ENCODE results near the gene GDI2.
"Not testable (repeated sequence)": the region's sequence is repeated elsewhere in the genome, so short reads cannot be mapped to it uniquely, and the experiment has no call there.

GDI2 gene

DNA sequence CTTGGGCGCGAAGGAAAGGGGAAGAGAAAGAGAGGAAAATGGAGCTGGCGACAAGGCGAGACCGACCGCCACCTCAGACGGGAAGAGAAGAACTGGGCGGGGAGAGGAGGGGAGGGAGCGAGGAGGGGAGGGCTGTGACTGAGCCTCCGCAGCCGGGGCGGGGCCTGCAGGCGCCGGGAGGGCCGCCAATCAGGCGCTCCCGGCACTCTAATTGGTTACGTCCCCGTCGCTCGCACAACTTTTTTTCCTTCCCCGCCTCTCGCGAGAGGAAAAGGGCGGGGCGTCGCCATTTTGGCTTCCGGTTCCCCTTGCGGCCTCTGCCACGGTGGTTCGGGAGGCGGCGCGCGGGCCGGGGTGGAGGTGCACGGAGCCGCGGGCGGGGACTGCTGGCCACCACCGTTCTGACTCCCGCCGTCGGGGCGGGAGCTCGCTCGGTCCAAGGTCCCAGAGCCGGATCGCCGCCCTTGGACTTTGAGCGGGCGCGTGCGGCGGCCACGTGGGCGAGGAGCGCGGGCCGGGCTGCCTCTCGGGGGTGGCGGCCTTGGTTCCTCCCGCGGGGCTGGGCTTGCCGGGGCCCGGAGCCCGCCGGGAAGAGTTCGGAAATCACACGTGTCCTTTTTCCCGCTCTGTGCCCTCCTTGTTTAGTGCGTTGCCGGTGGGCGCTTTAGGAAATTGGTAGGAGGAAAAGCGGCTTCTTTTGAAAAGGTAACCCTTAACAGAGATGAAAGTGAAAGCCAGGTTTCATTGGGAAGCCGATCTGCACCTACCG lies at the start of gene GDI2:
GDI2 (minus strand) TSS at position 94 of the 769 bp plus-strand sequence. CDS start 176 bp downstream, outside the sequence.
- DNase-seq: peak; percentile 72

DNA sequence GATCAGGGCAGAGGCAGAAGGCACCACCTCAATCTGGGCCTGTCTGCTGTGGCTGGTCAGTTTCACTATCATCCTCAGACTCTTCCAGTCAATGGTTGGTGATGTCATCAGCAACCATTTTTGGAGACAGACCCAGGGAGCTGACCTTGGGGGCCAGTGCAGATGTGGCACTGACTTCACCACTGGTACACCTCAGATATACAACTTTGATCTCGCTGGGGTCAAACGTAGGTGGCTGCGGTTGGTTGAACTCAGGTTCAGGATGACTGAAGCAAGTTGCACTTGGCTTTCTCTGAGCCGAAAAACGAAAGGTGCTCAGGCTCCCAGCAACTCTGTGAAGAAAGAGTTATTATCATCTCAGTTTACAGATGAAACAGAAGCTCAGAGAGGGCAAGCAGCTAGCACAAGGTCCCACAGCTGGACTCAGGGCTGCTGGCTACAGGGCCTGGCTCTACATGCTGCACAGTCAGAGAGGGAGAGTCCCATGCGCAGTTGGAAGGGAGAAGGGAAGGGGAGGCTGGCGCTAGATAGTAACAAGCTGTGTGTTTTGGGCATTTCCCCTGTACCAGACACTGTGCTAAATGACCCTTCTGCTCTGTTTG lies 49.2 kb upstream of the GDI2 start:
- DNase-seq: no peak

GRCh38 chr10:5860066-5860465 lies 46.8 kb upstream of the GDI2 start:
- no peak for DNase-seq

- DNase-seq: no peak
Measured at GRCh38 chr10:5858811-5859210, 45.6 kb upstream of the GDI2 start.

- DNase-seq: no peak
Measured at GRCh38 chr10:5856701-5857004, 43.4 kb upstream of the GDI2 start.

- DNase-seq: no peak
Measured at GRCh38 chr10:5855979-5856700, 42.9 kb upstream of the GDI2 start.

- DNase-seq: no peak
Measured at GRCh38 chr10:5854131-5854475, 40.9 kb upstream of the GDI2 start.

DNA sequence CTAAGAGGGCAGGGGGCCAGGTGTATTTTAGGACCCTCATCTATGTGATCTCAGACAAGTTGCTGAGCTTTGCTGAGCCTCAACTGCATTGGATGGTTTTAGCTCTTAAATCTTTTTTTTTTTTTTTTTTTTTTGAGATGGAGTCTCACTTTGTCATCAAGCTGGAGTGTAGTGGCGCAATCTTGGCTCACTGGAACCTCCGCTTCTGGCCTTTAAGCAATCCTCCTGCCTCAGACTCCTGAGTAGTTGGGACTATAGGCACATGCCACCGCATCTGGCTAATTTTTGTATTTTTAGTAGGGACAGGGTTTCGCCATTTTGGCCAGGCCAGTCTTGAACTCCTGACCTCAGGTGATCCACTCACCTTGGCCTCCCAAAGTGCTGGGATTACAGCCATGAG lies 33.4 kb upstream of the GDI2 start:
- DNase-seq: not testable (repeated sequence)

DNA sequence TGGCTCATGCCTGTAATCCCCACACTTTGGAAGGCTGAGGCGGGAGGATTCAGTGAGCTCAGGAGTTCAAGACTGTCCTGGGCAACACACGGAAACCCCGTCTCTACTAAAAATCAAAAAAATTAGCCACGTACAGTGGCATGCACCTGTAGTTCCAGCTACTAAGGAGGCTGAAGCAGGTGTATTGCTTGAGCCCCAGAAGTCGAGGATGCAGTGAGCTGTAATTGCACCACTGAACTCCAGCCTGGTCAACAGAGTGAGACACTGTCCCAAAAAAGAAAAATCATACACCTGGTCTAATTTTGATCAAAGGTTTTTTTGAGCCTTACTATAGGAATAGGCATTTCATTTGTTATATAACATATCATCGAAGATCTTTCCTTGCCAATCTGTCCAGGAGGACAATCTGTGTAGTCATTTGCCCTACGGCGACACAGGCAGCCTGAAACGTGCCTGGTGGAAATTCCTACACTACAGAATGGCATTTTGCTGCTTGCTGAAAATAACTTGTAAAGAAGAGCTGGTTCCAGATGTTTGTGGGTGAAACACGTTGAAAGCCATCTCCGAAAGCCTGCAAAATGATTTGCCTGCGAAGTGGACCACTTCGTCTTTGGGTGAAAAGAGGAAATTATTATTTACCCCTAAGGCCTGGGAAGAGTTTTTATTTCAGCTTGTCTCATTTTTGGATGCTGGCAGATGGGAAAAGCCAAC lies 31.3 kb upstream of the GDI2 start:
- no peak for DNase-seq

DNA sequence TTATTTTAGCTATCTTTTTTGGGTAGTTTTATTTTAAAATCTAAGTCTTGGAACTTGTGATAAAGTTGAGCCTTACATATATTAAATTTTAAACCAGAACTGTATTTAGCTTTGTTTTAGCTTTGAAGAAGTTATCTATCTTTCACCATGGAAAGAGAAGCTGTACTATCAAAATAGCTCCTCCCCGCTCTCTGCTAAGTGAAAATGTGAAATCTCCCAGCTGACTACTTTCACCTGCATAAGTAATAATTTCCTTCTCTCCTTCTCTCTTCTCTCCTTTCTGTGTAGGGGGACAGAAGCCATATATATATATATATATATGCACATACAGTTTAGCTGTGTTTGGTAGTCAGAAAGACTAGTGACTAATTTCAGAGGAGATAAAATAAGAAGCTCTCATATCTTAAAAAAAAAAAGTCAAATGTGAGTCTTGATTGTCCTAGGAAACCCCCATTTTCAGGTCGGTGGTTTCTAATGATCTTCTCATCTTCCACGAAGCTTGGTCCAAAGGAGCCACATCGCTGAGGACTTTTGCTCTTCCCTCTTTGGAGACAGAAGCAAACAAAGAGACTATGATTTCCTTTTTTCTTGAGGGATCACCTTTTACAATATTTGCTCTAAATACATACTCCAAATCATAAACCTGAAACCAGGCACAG lies 30.6 kb upstream of the GDI2 start:
- no peak for DNase-seq

- DNase-seq: no peak
Measured at GRCh38 chr10:5841965-5842364, 28.7 kb upstream of the GDI2 start.

GRCh38 chr10:5840314-5841307 lies 27.4 kb upstream of the GDI2 start:
- DNase-seq: no peak

DNA sequence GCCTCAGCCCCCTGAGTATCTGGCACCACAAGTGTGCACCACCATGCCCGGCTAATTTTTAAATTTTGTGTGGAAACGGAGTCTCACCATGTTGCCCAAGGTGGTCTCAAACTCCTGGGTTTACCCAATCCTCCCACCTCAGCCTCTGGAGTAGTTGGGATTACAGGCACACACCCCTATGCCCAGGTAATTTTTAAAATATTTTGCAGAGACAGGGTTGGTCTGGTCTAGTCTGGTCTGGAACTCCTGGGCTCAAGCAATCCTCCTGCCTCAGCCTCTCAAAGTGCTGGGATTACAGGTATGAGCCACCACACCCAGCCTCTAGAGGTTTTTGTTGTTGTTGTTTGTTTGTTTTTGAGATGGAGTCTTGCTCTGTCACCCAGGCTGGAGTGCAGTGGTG lies 22.9 kb upstream of the GDI2 start:
- DNase-seq: not testable (repeated sequence)

DNA sequence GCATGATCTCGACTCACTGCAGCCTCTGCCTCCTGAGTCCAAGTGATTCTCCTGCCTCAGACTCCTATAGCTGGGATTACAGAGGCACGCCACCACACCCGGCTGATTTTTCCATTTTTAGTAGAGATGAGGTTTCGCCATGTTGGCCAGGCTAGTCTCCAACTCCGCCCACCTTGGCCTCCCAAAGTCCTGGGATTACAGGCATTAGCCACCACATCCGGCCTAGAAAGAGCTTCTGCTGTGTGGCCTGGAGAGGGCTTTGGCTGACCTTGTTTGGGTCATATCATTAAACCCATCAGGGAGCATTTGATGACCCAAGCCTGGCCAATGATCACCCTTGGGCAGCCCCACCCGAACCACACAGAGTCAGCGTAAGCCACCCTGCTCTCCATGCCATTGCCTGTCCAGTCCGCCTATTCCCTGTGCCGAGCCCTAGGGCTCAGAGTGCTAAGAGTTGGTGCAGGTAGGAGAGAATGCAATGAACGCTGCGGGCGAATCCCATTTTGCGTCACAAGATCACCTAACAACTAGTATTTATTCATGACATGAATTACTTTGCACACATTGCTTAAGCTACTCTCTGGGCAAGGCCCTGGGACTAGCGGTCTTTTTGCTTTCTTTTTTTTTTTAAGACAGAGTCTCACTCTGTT lies 22.3 kb upstream of the GDI2 start:
- no peak for DNase-seq

GRCh38 chr10:5833814-5834213 lies 20.6 kb upstream of the GDI2 start:
- no peak for DNase-seq

GRCh38 chr10:5832946-5833345 lies 19.7 kb upstream of the GDI2 start:
- DNase-seq: no peak

- no peak for DNase-seq
Measured at GRCh38 chr10:5831446-5831782, 18.2 kb upstream of the GDI2 start.

DNA sequence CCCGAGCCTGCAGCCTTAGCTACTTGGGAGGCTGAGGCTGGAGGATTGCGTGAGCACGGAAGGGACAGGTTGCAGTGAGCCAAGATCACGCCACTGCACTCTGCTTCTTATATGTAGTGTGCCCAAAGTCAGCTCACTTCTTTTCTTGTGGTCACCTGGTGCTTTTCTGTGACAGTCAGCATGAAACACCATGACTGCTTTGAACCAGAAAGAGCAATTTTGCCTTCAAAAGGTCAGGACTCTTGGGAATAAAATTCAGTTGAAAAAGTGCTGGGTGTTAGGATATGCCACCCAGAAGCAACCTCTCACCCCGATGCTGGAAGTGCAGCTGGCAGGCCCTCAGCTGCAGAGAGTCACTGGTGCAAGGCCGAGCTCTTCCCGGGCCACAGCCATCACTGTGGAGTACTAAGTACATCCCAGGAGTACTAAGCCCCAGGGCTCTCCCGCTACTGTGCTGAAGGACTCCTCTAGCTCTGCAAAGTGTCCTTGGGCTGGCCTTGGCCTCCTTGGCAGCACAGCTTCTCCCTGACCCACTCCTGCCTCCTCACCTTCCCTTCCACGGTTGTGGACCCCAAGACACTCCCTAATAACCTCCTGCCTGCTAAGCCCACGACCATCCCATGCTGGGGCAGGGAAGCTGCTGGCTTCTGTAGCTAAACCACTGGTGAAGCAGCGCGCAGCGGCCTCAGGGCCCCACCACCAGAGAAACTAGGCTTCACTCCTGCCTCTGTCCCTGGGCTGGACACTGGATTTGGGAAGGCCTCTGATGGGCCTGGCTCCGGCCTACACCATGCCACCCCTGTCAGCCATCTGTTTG lies 17.6 kb upstream of the GDI2 start:
- no peak for DNase-seq

- DNase-seq: no peak
Measured at GRCh38 chr10:5829267-5829666, 16.0 kb upstream of the GDI2 start.

DNA sequence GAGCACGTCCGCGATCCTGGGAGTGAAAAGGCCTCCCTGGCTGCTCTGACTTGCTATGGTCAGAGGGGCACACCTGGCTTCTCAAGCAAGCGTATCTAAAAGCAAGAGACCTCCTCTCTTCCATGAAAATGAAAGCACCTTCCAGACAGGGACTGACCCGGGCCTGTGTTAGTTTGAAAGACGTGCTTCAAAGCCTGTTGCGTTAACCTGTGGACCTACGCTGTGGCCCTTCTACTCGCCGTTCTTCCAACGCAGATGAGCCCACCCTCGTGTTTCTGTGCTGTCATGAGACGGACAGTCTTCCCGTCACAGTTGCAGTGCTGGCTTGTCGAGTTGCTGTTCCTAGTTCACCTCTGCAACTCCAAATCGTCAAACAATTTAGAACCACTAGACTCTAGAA lies 15.5 kb upstream of the GDI2 start:
- DNase-seq: no peak

- no peak for DNase-seq
Measured at GRCh38 chr10:5827841-5828240, 14.6 kb upstream of the GDI2 start.
